ENCODE results near the gene HOXC13.
A peak's percentile ranks its signal among the peaks of the same experiment; 100 is the strongest.

The HOXC13 gene

GRCh38 chr12:53982648-53983567 is 44.3 kb downstream of the HOXC13 start:
- no peak for DNase-seq (ENCODE audit: low read depth in 2 of 2)

DNA sequence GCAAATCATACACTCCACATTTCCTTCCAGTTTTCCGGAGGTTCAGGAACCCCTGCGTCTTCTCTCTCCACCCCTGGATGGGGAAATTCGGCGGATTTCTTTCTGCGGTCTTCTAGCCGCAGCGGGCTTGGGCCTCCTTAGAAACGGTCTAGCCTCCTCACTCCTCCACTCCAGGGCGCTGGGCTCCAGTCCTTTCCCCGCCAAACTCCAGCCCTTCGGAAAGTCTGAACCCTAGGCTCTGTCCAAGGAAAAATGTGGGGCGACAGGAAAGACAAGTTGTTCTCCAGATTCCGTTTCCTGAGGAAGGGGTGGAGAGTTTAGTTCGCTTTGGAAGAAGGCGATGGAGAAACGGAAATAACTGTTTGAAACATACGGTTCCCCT is 44.9 kb downstream of the HOXC13 start:
- no peak for DNase-seq (ENCODE audit: low read depth in 2 of 2)

DNA sequence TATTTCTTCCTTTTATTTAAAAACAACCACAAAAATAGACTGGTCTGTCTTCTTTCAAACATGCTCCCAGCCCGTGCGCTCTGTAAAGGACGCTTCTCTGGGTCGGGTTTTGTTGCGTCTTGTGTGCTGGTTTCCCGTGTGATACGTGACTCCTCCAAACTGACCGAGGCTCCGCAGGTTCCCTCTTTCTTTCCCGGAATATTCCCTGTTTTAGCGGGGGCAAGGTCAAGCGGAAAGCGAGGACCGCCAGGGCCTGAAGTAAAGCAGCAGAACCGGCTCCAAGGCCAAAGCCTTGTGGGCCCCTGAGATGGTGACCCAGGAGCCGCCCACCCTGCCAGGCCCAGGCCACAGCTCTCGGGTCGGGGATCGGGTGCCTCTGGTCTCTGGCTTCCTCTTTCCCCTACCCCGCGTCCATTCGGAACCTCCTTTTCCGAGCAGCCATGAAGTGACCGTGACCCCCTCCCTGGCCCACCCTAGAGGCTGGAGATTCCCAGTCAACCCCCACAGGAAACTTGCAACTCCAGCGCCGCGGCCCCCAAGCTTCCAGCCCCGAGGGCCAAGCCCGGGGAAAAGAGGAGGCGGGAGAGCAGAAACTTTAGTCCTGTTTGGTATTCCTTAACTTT is 45.4 kb downstream of the HOXC13 start:
- no peak for DNase-seq (ENCODE audit: low read depth in 2 of 2)

- peak; percentile 84 to 86 for DNase-seq (ENCODE audit: low read depth in 2 of 2)
Measured at GRCh38 chr12:53984901-53985691, 46.5 kb downstream of the HOXC13 start, which contains the start of gene HOXC10. HOXC10 (plus strand) TSS chr12:53985146; CDS start chr12:53985260, 114 bp downstream.

DNA sequence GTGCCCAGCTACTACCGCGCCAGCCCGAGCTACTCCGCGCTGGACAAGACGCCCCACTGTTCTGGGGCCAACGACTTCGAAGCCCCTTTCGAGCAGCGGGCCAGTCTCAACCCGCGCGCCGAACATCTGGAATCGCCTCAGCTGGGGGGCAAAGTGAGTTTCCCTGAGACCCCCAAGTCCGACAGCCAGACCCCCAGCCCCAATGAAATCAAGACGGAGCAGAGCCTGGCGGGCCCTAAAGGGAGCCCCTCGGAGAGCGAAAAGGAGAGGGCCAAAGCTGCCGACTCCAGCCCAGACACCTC is 47.0 kb downstream of the HOXC13 start:
- no peak for DNase-seq (ENCODE audit: low read depth in 2 of 2)

- no peak for DNase-seq (ENCODE audit: low read depth in 2 of 2)
Measured at GRCh38 chr12:53985994-53986685, 47.5 kb downstream of the HOXC13 start.

DNA sequence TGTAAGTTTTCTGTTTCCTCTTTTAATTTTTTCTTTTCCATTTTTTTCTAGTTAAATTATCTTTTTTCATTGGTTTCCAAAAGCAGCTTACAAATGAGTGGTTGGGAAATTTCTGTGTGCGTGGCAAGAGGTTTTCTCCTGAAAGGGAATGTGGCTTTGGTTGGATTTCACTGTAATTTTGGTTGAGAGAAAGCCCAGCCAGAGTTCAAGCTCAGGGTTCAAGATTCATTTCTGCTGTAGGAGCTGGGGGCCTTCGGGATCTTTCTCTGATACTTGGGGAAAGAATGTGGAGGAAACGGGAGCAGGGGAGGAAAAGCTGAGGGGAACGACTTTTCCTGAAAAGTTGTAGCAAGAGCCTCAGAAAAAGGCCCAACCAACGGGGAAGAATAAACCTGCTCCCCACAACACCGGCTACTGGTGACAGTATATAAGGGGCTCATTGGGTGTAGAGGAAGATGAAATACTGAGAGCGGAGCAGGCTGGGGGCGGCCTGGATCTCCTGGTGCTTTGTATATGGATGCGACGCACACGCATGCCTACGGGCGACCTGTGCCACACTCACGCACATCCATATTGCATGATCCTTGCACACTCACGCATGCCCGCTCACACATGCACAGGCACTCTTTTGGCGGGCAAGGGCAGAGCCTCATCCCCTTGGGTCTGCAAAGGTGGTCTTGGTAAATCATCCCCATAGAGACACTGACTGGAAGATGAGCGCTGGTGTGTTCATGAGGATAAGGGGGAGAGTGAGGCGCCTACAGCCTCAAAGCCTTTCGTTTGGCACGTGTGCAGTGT is 48.3 kb downstream of the HOXC13 start:
- no peak for DNase-seq (ENCODE audit: low read depth in 2 of 2)

DNA sequence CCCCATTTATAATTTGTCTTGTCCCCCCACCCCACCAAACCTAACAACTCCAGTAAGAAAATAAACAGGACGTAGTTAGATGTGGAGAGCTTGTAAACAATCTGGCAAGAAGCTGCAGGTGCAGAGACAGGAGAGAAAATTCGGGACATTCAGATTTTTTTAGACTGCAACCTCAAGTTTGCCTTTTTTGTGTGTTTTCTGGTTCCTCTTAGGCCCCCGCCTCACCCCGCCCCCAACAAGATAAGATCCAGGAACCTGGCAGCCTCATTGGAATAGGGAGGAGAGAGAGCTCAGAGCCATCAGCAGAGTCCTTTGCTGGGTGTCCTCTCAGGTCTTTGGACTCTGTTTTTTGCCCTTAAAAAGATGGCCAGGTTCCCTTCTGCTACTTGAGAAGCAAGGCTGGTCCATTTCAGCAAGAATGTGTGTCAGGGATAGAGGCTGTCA is 49.2 kb downstream of the HOXC13 start:
- no peak for DNase-seq (ENCODE audit: low read depth in 2 of 2)

DNA sequence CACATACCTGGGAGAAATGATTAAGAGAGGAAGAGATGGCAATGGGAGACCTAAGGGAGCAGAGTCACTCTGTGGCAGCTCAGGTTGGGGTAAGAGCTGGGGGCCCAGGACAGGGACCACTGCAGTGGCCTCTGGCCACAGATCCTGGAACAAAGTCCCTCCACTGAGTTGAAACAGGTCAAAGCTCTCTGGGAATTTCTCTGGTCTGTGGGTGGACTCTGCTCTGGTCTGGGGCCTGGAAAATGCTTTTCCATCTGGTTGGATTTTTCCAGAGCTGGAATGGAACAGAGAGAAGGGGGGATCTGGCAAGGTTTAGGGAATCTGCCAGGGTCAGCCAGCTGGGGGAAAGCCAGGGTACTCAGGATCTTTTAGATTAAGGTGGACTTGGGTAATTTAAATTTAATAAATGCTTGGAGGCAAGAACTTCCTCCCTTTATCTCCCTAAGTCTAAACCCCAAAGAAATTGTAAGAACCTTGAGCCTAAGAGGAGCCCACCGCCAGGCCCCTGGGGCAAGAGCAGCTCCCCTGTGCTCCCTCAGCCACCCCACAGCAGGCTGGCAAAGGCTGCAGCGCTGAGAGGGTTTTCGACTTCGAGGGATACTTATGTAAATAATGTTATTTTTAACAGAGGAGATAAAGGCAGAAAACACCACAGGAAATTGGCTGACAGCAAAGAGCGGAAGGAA is 50.1 kb downstream of the HOXC13 start:
- DNase-seq (ENCODE audit: low read depth in 2 of 2) = no peak

- no peak for DNase-seq (ENCODE audit: low read depth in 2 of 2)
Measured at GRCh38 chr12:53989227-53990113, 50.8 kb downstream of the HOXC13 start.

DNA sequence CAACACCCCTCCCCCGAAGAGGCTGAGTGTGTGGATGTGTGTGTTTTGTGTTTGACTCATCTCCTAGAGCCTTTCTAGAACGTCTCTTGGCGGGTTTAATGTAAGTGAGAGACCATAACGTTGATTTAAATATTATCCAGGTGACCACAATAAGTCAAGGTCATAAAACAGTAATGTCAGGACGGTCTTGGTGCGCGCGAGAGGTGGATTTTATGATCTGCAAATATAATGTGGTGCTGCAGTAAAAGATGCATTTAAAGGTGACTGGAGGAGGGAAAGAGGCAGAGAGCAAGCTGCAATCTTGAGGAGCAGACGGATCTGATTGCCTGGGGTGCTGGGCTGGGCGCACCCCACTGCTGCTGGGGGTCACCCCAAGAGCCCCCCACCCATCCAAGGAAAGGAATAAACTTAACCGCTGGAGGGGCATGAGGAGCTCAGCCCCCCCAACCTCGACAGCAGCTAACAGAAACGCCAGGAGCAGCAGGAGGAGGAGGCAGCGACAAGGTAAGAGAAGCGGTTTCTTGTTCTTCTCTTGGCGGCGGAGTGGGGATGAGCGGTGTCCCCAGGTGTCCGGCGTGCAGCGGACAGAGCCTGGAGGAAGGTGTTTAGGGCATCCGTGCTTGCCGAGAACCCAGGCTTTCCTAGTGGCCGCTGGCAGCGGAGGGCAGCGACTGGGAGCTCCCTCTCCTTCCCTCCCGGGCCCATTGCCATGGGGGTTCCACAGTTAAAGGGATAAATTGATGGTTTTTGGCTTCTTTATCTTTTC is 51.9 kb downstream of the HOXC13 start:
- no peak for DNase-seq (ENCODE audit: low read depth in 2 of 2)

DNA sequence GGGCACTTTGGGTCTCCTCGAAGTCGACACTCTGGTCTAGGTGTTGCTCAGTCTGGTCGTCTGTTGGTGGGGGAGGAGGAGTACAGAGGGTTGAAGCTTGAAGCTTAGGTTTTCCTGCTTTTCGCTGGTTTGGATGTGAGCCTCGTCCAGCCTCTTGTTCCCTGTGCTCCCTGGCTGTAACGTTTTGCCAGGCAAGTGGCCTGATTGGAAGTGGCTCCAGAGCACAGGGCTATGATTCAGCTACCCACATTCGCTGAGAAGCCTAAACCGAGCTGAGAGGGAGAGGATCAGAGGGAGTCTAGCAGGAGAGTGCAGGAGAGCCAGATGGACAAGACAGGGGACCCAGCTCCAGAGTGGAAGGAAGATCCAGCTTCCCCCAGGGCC is 52.4 kb downstream of the HOXC13 start:
- DNase-seq (ENCODE audit: low read depth in 2 of 2) = no peak

GRCh38 chr12:53992377-53992889 is 53.8 kb downstream of the HOXC13 start:
- no peak for DNase-seq (ENCODE audit: low read depth in 2 of 2)

GRCh38 chr12:53993162-53994008 is 54.8 kb downstream of the HOXC13 start:
- no peak for DNase-seq (ENCODE audit: low read depth in 2 of 2)

DNA sequence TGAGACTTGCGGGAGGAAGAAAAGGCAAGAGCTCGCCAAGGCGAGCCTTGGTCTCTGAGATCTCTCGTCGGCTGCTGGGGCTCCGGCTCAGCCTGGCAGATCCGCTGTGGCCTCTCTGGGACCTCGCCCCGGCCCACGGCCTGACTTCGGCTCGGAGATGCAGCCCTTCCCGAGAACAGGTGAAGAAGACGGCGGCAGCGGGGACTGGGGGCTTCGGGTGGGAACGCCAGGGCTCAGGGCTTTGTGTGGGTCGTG is 55.3 kb downstream of the HOXC13 start:
- DNase-seq (ENCODE audit: low read depth in 2 of 2) = no peak

DNA sequence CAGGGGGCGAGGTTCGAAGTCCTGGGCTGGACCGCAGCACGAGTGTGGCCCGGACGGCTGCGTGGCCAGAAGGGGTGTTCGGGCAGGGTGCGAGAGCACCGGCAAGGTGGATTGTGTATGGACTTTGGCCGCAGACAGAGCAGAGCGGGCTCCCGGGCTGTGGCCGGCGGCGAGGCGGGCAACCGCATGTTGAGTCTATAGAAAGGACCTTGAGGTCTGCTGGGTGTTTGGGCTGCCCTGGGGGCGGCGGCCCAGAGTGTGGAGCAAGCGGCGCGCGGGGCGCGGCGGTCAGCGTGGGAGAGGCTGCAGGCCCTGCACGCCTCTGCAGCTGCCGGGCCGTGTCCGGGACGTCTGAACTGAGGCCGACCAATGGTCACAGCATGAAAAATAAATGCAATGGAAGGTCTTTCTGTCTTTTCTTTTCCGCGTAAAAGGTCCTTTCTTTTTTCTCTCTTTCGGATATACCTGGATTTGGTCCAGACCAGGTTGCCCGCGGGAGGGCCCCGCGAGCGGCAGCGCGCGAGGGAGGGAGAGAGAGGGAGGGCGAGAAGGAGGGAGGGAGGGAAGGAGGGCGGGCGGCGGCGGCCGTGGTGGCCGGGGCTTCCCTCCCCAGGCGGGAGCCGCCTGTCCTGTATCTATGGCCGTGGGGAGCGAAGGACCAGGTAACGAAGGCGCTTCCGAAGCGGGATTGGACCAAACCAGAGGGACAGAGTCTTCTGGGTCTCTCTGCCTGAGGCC is 55.8 kb downstream of the HOXC13 start:
- DNase-seq (ENCODE audit: low read depth in 2 of 2) = no peak

DNA sequence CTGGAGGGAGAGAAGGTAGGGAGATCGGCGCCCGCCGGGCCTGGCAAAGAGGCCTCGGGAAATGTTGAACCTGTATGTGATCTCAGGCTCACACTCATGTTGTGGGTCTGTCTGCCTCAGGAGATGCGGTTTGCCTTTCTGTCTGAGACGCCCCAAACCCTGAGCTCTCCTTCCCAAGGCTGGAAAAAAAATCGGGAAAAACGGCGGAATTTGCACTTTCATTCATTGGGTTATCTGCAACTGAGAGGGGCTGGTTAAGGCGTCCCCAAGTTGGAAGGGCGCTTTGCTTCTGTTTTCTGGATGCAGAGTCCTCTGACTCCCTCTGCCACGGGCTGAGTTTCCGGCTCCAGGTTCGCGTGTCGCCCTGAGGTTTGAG is 56.4 kb downstream of the HOXC13 start:
- DNase-seq (ENCODE audit: low read depth in 2 of 2) = no peak
